Naive B cell (primary cell): ENCODE data around the gene PACSIN2. TPM values are rescaled to one million over a fixed set of nuclear protein-coding genes. Genes with fewer than 3 reads are reported as not detected.

Experiments used
- ATAC-seq, 2 donors: fragments of 150-1000 bp; cut with Tn5 transposase; 2 replicates each; pipeline ENCODE4 v1.10.0; 2021; ENCODE audit warnings: low read depth in 2 of 2, mild to moderate bottlenecking in 2 of 2, moderate library complexity in 2 of 2
- DNase-seq: peaks from one replicate; pipeline ENCODE4 v3.0.0; 2022
- H3K27ac Mint-ChIP-seq, 6 donors: one replicate each; pipeline ENCODE4 v1.8.0; 2020 to 2022; ENCODE audit warnings: mild to moderate bottlenecking in 6 of 6, mixed read lengths in 6 of 6, moderate library complexity in 5 of 6, inconsistent platforms in 2 of 6
- H3K27me3 Mint-ChIP-seq, 3 donors: one replicate each; pipeline ENCODE4 v1.8.0; 2021 to 2022; ENCODE audit warnings: mixed read lengths in 3 of 3, mild to moderate bottlenecking in 1 of 3
- H3K36me3 Mint-ChIP-seq, 2 donors: one replicate each; pipeline ENCODE4 v1.8.0; 2020 to 2022; ENCODE audit warnings: mixed read lengths in 2 of 2, inconsistent platforms in 1 of 2, mild to moderate bottlenecking in 1 of 2
- H3K4me1 Mint-ChIP-seq, 3 donors: one replicate each; pipeline ENCODE4 v1.8.0; 2020 to 2022; ENCODE audit warnings: mixed read lengths in 3 of 3, inconsistent platforms in 1 of 3, mild to moderate bottlenecking in 1 of 3, moderate library complexity in 1 of 3
- H3K4me3 Mint-ChIP-seq, 8 donors: one replicate each; pipeline ENCODE4 v1.8.0; 2020 to 2022; ENCODE audit warnings: mild to moderate bottlenecking in 8 of 8, mixed read lengths in 8 of 8, moderate library complexity in 8 of 8, inconsistent platforms in 2 of 8
- H3K9me3 Mint-ChIP-seq, 7 donors: one replicate each; pipeline ENCODE4 v1.8.0; 2020 to 2022; ENCODE audit warnings: mixed read lengths in 7 of 7, mild to moderate bottlenecking in 5 of 7, inconsistent platforms in 2 of 7, moderate library complexity in 1 of 7
- polyA plus RNA-seq, 6 donors: library from polyadenylated mRNA; unstranded; fragments of 300-500 nt; fragmentation: Illumina TruSeq; gene quantifications; one replicate each; pipeline ENCODE4 v1.2.3, GENCODE V29; 2021; ENCODE audit warnings: low read depth in 6 of 6

The PACSIN2 gene
- polyA plus RNA-seq, 6 donors from 2014 or later: 30.9 to 43.4 (median 37.3) TPM

DNA sequence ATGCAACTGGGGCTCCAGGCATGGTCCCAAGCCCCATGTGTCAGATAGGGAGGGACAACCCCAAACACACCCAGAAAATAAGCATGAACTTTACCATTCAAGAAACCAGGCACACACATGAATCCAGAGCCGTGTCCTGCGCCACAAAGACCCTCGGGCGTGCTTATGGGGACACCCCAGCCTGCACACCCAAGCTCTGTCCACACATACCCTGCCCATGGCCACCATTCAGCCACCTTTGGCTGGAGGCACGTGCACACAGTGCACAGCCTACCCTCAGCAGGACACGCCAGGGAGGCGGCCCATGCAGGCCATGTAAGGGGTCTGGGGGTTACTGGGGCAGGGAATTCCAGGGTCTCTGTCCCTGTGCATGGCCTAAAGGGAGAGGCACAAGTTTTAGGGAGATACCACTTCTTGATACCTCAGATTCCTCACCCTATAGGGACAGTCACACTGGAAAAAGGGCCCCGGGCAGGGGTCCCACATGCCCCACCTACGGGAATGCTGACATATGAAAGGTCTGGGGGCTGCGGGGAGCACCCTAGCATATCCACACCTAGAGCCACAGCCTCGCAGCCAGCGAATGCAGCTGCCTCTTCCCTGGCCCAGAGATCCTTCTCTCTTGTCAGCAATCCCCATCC lies 20.6 kb downstream of the PACSIN2 start:
- Mint-ChIP-seq H3K9me3 (no peaks in the 10 kb centered on the region), H3K4me1 (peaks cover 44 to 83% (median 67%) of the 10 kb centered on the region in 3 donors), H3K27me3 (no peaks in the 10 kb centered on the region), H3K36me3 (no peaks in the 10 kb centered on the region), H3K4me3 (peak overlapping the region in 1 of 8 donors; percentile 34), H3K27ac (no peak overlapping the region)
- ATAC-seq (no peak), DNase-seq (no peak)

GRCh38 chr22:42993651-42994275 lies 21.2 kb downstream of the PACSIN2 start:
- H3K36me3 Mint-ChIP-seq: no peaks in the 10 kb centered on the region
- DNase-seq: no peak
- H3K4me3 Mint-ChIP-seq: no peak overlapping the region
- H3K27ac Mint-ChIP-seq: peak overlapping the region in 2 of 6 donors; percentile 43 to 63
- ATAC-seq: no peak
- no peaks in the 10 kb centered on the region for H3K9me3 Mint-ChIP-seq
- peaks cover 39 to 76% (median 61%) of the 10 kb centered on the region in 3 donors for H3K4me1 Mint-ChIP-seq
- no peaks in the 10 kb centered on the region for H3K27me3 Mint-ChIP-seq

GRCh38 chr22:42992886-42993479 lies 22.0 kb downstream of the PACSIN2 start:
- H3K27ac Mint-ChIP-seq: peak overlapping the region in 3 of 6 donors; percentile 33 to 58 (median 42)
- H3K4me3 Mint-ChIP-seq: peak overlapping the region in 1 of 8 donors; percentile 81

GRCh38 chr22:42992092-42992491 lies 22.9 kb downstream of the PACSIN2 start:
- Mint-ChIP-seq H3K4me3 (peak overlapping the region in 2 of 8 donors; percentile 4 to 44), H3K4me1 (peaks cover 29 to 68% (median 49%) of the 10 kb centered on the region in 3 donors), H3K36me3 (no peaks in the 10 kb centered on the region), H3K9me3 (no peaks in the 10 kb centered on the region), H3K27ac (no peak overlapping the region), H3K27me3 (no peaks in the 10 kb centered on the region)
- DNase-seq (no peak), ATAC-seq (no peak)

More at GRCh38 chr22:42992886-42993479, 22.0 kb downstream of the PACSIN2 start:
- peaks cover 31 to 72% (median 53%) of the 10 kb centered on the region in 3 donors for H3K4me1 Mint-ChIP-seq
- H3K27me3 Mint-ChIP-seq: no peaks in the 10 kb centered on the region
- H3K9me3 Mint-ChIP-seq: no peaks in the 10 kb centered on the region
- no peaks in the 10 kb centered on the region for H3K36me3 Mint-ChIP-seq
- DNase-seq: no peak
- peak; percentile 34 to 57 for ATAC-seq

- peaks cover 38 to 67% (median 54%) of the 10 kb centered on the region in 3 donors for H3K4me1 Mint-ChIP-seq
- H3K27me3 Mint-ChIP-seq: no peaks in the 10 kb centered on the region
- ATAC-seq: no peak
- H3K9me3 Mint-ChIP-seq: no peaks in the 10 kb centered on the region
- no peak overlapping the region for H3K27ac Mint-ChIP-seq
- no peak for DNase-seq
- no peak overlapping the region for H3K4me3 Mint-ChIP-seq
- H3K36me3 Mint-ChIP-seq: no peaks in the 10 kb centered on the region
These were observed 23.8 kb downstream of the PACSIN2 start for GRCh38 chr22:42991010-42991651.

DNA sequence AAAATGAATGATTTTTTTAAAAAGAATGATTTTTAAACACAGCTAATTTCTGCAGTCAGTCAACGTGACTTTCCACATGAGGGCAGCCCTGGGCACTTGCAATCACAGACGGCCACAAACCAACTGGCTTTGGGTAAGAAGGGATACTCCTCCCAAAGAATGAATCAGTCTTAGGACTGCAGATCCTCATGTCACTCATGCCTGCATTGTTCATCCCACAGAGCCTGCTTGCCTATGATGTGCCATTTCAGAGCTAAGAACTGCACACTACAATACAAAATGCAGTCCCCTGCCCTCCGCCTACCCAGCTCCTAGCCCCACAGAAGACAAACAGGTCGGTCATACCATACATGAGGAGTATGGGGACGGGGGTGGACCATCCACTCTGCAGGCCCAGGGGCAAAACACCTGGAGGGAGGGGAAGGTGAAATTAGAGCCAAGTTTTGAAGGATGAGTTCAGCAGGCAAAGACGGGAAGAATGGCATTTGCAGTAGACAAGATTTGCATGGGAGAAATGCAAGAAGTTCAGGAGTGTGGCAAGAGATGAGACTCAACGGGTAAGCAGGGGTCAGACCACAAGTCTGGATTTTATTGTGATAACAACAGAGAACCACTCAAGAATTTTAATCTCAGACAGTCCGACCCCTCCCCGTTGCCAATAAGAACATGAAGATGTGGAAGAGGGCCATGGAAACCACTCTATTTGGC lies 24.7 kb downstream of the PACSIN2 start:
- Mint-ChIP-seq H3K27me3 (no peaks in the 10 kb centered on the region), H3K9me3 (no peaks in the 10 kb centered on the region), H3K36me3 (no peaks in the 10 kb centered on the region), H3K27ac (peak overlapping the region in 1 of 6 donors; percentile 67), H3K4me3 (no peak overlapping the region), H3K4me1 (peaks cover 42 to 63% (median 53%) of the 10 kb centered on the region in 3 donors)
- ATAC-seq (no peak), DNase-seq (no peak)

GRCh38 chr22:42986115-42986514 lies 28.8 kb downstream of the PACSIN2 start:
- H3K27me3 Mint-ChIP-seq: no peaks in the 10 kb centered on the region
- ATAC-seq (no peak), DNase-seq (no peak)
- no peak overlapping the region for H3K4me3 Mint-ChIP-seq
- peaks cover 25 to 47% (median 29%) of the 10 kb centered on the region in 3 donors for H3K4me1 Mint-ChIP-seq
- H3K27ac Mint-ChIP-seq: peak overlapping the region in 4 of 6 donors; percentile 23 to 57 (median 38)
- peaks cover 0 to 5% of the 10 kb centered on the region in 2 donors for H3K36me3 Mint-ChIP-seq
- H3K9me3 Mint-ChIP-seq: no peaks in the 10 kb centered on the region

DNA sequence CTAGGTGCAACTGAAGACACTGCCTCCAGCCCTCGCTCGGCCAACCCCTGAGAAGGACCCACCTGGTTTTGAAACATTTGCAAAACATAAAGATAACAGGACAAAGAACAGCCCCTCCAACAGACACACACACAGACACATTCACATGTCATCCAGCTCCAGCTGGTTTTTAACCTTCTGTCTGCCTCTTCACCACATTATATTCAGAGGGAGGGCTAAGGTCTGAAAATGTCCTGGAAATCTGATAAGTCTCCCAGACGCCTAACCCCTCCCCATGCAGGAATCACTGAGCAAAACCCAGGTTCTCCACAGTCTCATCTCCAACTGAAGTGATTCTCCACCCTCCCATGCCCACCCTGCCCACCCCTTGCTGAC lies 29.4 kb downstream of the PACSIN2 start:
- Mint-ChIP-seq H3K4me1 (peaks cover 24 to 41% (median 27%) of the 10 kb centered on the region in 3 donors), H3K9me3 (no peaks in the 10 kb centered on the region), H3K27me3 (no peaks in the 10 kb centered on the region), H3K27ac (peak overlapping the region in 3 of 6 donors; percentile 8 to 74 (median 63)), H3K4me3 (no peak overlapping the region), H3K36me3 (peaks cover 0 to 5% of the 10 kb centered on the region in 2 donors)
- DNase-seq (no peak), ATAC-seq (no peak)

DNA sequence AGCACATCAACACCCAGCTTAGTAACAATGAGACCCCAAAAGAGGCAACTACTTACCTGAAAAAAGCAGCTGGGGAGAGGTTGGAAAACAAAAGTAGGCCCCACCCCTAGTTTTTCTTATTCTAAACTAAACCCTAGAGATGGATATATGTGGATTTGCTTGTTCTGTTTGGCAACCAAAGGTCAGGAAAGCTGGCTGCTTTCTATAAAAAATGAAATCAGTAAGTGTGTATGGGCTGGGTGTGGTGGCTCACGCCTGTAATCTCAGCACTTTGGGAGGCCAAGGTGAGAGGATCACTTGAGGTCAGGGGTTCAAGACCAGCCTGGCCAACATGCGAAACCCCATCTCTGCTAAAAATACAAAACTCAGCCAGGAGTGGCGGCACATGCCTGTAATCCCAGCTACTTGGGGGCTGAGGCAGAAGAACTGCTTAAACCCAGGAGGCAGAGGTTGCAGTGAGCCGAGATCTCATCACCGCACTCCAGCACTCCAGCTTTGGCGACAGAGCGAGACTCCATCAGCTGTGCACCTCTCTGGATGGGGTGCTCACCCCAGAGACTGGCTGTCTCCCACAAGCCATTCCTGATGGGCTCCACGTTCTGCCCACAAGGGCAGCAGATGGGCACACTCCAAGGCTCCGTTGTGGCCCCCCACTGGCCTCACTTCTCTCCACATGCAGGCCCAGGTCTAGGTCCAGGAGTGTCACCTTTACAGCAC lies 30.0 kb downstream of the PACSIN2 start:
- Mint-ChIP-seq H3K27ac (peak overlapping the region in 3 of 6 donors; percentile 8 to 74 (median 63)), H3K36me3 (peaks cover 0 to 5% of the 10 kb centered on the region in 2 donors), H3K27me3 (no peaks in the 10 kb centered on the region), H3K4me3 (no peak overlapping the region), H3K4me1 (peaks cover 20 to 37% (median 22%) of the 10 kb centered on the region in 3 donors), H3K9me3 (no peaks in the 10 kb centered on the region)
- DNase-seq: no peak
- ATAC-seq: no peak

DNA sequence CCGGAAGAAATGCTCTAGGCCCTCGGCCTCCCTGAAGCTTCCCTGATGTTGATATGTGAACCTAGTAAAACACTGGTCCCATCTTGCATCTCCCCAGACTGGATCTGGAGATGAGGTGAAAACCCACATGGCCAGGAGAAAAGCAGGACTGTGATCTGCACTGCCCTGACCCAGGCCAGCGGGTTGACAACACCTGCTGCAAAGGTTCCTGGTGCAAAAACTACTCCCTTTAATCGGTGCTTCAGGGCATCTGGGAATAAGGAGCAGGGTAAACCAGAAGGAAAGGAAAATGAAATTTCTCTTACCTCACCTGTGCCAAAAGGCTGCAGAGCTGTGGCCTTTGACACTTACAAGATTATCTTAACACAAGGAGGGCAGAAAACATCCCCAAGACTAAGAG lies 30.6 kb downstream of the PACSIN2 start:
- Mint-ChIP-seq H3K27ac (no peak overlapping the region), H3K27me3 (no peaks in the 10 kb centered on the region), H3K9me3 (no peaks in the 10 kb centered on the region), H3K4me1 (peaks cover 23 to 41% (median 26%) of the 10 kb centered on the region in 3 donors), H3K36me3 (peaks cover 0 to 5% of the 10 kb centered on the region in 2 donors), H3K4me3 (no peak overlapping the region)
- no peak for ATAC-seq
- no peak for DNase-seq

GRCh38 chr22:42983470-42983869 lies 31.5 kb downstream of the PACSIN2 start:
- H3K27me3 Mint-ChIP-seq: no peaks in the 10 kb centered on the region
- no peaks in the 10 kb centered on the region for H3K9me3 Mint-ChIP-seq
- H3K4me3 Mint-ChIP-seq: no peak overlapping the region
- DNase-seq (no peak), ATAC-seq (no peak)
- peaks cover 0 to 5% of the 10 kb centered on the region in 2 donors for H3K36me3 Mint-ChIP-seq
- H3K4me1 Mint-ChIP-seq: peaks cover 28 to 48% (median 35%) of the 10 kb centered on the region in 3 donors
- H3K27ac Mint-ChIP-seq: peak overlapping the region in 1 of 6 donors; percentile 18

- Mint-ChIP-seq H3K36me3 (peaks cover 0 to 3% of the 10 kb centered on the region in 2 donors), H3K4me3 (no peak overlapping the region), H3K4me1 (peaks cover 28 to 57% (median 41%) of the 10 kb centered on the region in 3 donors), H3K27me3 (no peaks in the 10 kb centered on the region), H3K27ac (peak overlapping the region in 4 of 6 donors; percentile 5 to 80 (median 70)), H3K9me3 (no peaks in the 10 kb centered on the region)
- ATAC-seq (no peak), DNase-seq (no peak)
These were observed 35.3 kb downstream of the PACSIN2 start for GRCh38 chr22:42979606-42980005.
